Endothelial cell of umbilical vein (primary cell): ENCODE measurements around the gene HOXC12. TPM values are rescaled to one million over a fixed set of nuclear protein-coding genes. Genes with fewer than 3 reads are reported as not detected.

Experiments used
- BruUV-seq: library from RNA; stranded (reverse); fragments of 400-500 nt; replicated peaks from 2 replicates; lab custom pipeline; 2021; lab: Mats Ljungman, UMichigan
- CTCF ChIA-PET: fragments of 300-600, 350-600 bp; sonication (Branson Sonifier 250); formaldehyde crosslinking; loops from one replicate; lab custom pipeline; 2021; ENCODE audit warnings: antibody characterized with exemption, inconsistent platforms; lab: Charles Lee
- POLR2A ChIA-PET: fragments of 300-600, 350-600 bp; sonication (Branson Sonifier 250); formaldehyde crosslinking; loops from one replicate; lab custom pipeline; 2021; ENCODE audit warnings: antibody characterized with exemption, inconsistent platforms; lab: Charles Lee
- DNase-seq: peaks from one replicate; pipeline ENCODE4 v3.0.0-alpha.2; 2011; ENCODE audit warnings: low read depth, low spot score
- FAIRE-seq: peaks from 2 replicates; lab custom pipeline; 2011; peaks lifted over from hg19 to GRCh38; lab: Jason Lieb, UNC
- H2AFZ ChIP-seq: 2 replicates; pipeline ENCODE4 v1.6.0; 2012; ENCODE audit warnings: low read depth, low read length, control low read depth, inconsistent platforms
- H3K27ac ChIP-seq: 2 replicates; pipeline ENCODE4 v1.5.1; 2011; ENCODE audit warnings: low read depth, mild to moderate bottlenecking, control low read depth, low read length, moderate library complexity; ENCODE audit not compliant: insufficient read depth
- H3K27me3 ChIP-seq, 2 experiments: 2 replicates each; pipeline versions ENCODE4 v1.6.0 to v1.6.1; 2011; ENCODE audit warnings: low read length in 2 of 2, mixed read lengths in 1 of 2; ENCODE audit not compliant: control insufficient read depth in 2 of 2, insufficient read depth in 2 of 2
- H3K36me3 ChIP-seq, 2 experiments: 2 replicates in 1 of 2; 3 replicates in 1 of 2; pipeline ENCODE4 v1.5.1; 2011; ENCODE audit warnings: low read length in 2 of 2, mild to moderate bottlenecking in 1 of 2, moderate library complexity in 1 of 2; ENCODE audit not compliant: control insufficient read depth in 2 of 2, insufficient read depth in 2 of 2; ENCODE audit errors: extremely low read depth in 1 of 2
- H3K4me1 ChIP-seq: 3 replicates; pipeline ENCODE4 v1.5.1; 2011; ENCODE audit warnings: mild to moderate bottlenecking, low read length; ENCODE audit not compliant: control insufficient read depth, insufficient read depth; ENCODE audit errors: extremely low read depth
- H3K4me2 ChIP-seq: 2 replicates; pipeline ENCODE4 v1.6.1; 2011; ENCODE audit warnings: low read length, control low read depth, mixed read lengths; ENCODE audit not compliant: insufficient read depth
- H3K4me3 ChIP-seq, 3 experiments: fragments of 200-600 bp in 1 of 3; sonication (generic), shearing (Covaris generic) in 1 of 3; replicated peaks in 1 of 3; 2 replicates each; pipeline ENCODE4 v1.5.1; 2011 to 2016; ENCODE audit warnings: control low read depth in 3 of 3, low read length in 3 of 3, mild to moderate bottlenecking in 2 of 3, inconsistent platforms in 1 of 3, low read depth in 1 of 3, moderate library complexity in 1 of 3; ENCODE audit not compliant: insufficient read depth in 1 of 3
- H3K79me2 ChIP-seq: 2 replicates; pipeline ENCODE4 v1.6.0; 2012; ENCODE audit warnings: low read length, inconsistent platforms; ENCODE audit not compliant: control insufficient read depth, insufficient read depth
- H3K9ac ChIP-seq: replicated peaks from 2 replicates; pipeline ENCODE3; 2011; ENCODE audit warnings: low read length, control low read depth; ENCODE audit not compliant: insufficient read depth; ENCODE audit errors: extremely low read depth
- H3K9me1 ChIP-seq: replicated peaks from 3 replicates; pipeline ENCODE4 v1.6.0; 2011; ENCODE audit warnings: mild to moderate bottlenecking, low read length; ENCODE audit not compliant: control insufficient read depth, insufficient read depth; ENCODE audit errors: extremely low read depth
- H3K9me3 ChIP-seq: replicated peaks from 2 replicates; pipeline ENCODE4 v1.5.1; 2012; ENCODE audit warnings: low read length, inconsistent platforms; ENCODE audit not compliant: control insufficient read depth, insufficient read depth
- H4K20me1 ChIP-seq: replicated peaks from 2 replicates; pipeline ENCODE3; 2011; ENCODE audit warnings: mild to moderate bottlenecking, low read length; ENCODE audit not compliant: control insufficient read depth, insufficient read depth; ENCODE audit errors: extremely low read depth
- EZH2 ChIP-seq: IDR thresholded peaks from 2 replicates; pipeline ENCODE4 v1.6.1; 2012; ENCODE audit warnings: borderline replicate concordance, low read depth, mild to moderate bottlenecking, moderate library complexity, low read length, inconsistent platforms; ENCODE audit not compliant: severe bottlenecking
- MYC ChIP-seq: IDR thresholded peaks from one replicate; pipeline ENCODE4 v1.6.1; 2011; ENCODE audit warnings: mild to moderate bottlenecking, low read depth, low read length
- POLR2A ChIP-seq: IDR thresholded peaks from 2 replicates; pipeline ENCODE4 v1.6.1; 2012; ENCODE audit warnings: low read depth, mild to moderate bottlenecking, control low read depth, low read length
- dilution Hi-C: fragments of 300-500 bp; cut with MboI; formaldehyde crosslinking; loops from one replicate; pipeline ENCODE4 v1.15.0; 2019; ENCODE audit warnings: low sequenced_read_pairs; ENCODE audit not compliant: extremely low pct_ligation_motif_present
- intact Hi-C: fragments of 100-400 bp; cut with micrococcal nuclease; formaldehyde crosslinking; loops from one replicate; pipeline ENCODE4 v1.10.0; 2022
- polyA plus RNA-seq, 4 experiments: library from polyadenylated mRNA; depleted of rRNA in 3 of 4; stranded (reverse) in 3 of 4; unstranded in 1 of 4; fragments of >200 nt; gene quantifications; 2 replicates each; pipeline versions ENCODE4 v1.2.1 to v1.2.3, GENCODE V29; 2011 to 2012; ENCODE audit warnings: missing spikeins in 1 of 4
- total RNA-seq: library from RNA; stranded (reverse); gene quantifications from 2 replicates; pipeline ENCODE4 v1.2.3, GENCODE V29; 2021

The HOXC12 gene
- total and polyA plus RNA-seq, 2 donors (not counting 3 experiments of a cell fraction or from before 2014, with no cell fraction given): not detected

DNA sequence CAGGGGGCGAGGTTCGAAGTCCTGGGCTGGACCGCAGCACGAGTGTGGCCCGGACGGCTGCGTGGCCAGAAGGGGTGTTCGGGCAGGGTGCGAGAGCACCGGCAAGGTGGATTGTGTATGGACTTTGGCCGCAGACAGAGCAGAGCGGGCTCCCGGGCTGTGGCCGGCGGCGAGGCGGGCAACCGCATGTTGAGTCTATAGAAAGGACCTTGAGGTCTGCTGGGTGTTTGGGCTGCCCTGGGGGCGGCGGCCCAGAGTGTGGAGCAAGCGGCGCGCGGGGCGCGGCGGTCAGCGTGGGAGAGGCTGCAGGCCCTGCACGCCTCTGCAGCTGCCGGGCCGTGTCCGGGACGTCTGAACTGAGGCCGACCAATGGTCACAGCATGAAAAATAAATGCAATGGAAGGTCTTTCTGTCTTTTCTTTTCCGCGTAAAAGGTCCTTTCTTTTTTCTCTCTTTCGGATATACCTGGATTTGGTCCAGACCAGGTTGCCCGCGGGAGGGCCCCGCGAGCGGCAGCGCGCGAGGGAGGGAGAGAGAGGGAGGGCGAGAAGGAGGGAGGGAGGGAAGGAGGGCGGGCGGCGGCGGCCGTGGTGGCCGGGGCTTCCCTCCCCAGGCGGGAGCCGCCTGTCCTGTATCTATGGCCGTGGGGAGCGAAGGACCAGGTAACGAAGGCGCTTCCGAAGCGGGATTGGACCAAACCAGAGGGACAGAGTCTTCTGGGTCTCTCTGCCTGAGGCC lies 39.7 kb downstream of the HOXC12 start:
- H3K9me1 ChIP-seq: no peaks in the 10 kb centered on the region
- H3K9me3 ChIP-seq: no peaks in the 10 kb centered on the region
- TF ChIP-seq EZH2 (peak; percentile 93), MYC (no peak)
- H3K4me2 ChIP-seq: no peak overlapping the region
- intact Hi-C loops: no loop called here
- no peaks in the 10 kb centered on the region for H3K4me1 ChIP-seq
- ChIA-PET POLR2A (no interaction called here), CTCF (interaction anchor here (1.5 to 3.7 kb wide), 2 partner anchors 10 to 11 kb away, joined by 9 to 17 read pairs; partner anchors contain the start of gene HOXC10)
- no peak overlapping the region for H3K9ac ChIP-seq
- H3K27ac ChIP-seq: no peak overlapping the region
- FAIRE-seq (no peak), DNase-seq (no peak)
- H2AFZ ChIP-seq: no peak overlapping the region
- no peaks in the 10 kb centered on the region for H4K20me1 ChIP-seq
- H3K4me3 ChIP-seq: no peak overlapping the region
- H3K79me2 ChIP-seq: no peaks in the 10 kb centered on the region
- H3K27me3 ChIP-seq: peaks cover 90 to 98% of the 10 kb centered on the region in 2 experiments
- dilution Hi-C loops: no loop called here
- no TSS peak for BruUV-seq
- H3K36me3 ChIP-seq: no peaks in the 10 kb centered on the region

DNA sequence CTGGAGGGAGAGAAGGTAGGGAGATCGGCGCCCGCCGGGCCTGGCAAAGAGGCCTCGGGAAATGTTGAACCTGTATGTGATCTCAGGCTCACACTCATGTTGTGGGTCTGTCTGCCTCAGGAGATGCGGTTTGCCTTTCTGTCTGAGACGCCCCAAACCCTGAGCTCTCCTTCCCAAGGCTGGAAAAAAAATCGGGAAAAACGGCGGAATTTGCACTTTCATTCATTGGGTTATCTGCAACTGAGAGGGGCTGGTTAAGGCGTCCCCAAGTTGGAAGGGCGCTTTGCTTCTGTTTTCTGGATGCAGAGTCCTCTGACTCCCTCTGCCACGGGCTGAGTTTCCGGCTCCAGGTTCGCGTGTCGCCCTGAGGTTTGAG lies 40.3 kb downstream of the HOXC12 start:
- Histone ChIP-seq H3K36me3 (no peaks in the 10 kb centered on the region), H3K4me1 (no peaks in the 10 kb centered on the region), H4K20me1 (no peaks in the 10 kb centered on the region), H3K27me3 (peaks cover 85 to 99% of the 10 kb centered on the region in 2 experiments), H3K79me2 (no peaks in the 10 kb centered on the region), H3K4me3 (no peak overlapping the region), H3K4me2 (no peak overlapping the region), H2AFZ (no peak overlapping the region), H3K9me3 (no peaks in the 10 kb centered on the region), H3K9me1 (no peaks in the 10 kb centered on the region), H3K27ac (no peak overlapping the region), H3K9ac (no peak overlapping the region)
- CTCF ChIA-PET: interaction anchor here (1.4 to 3.7 kb wide), 2 partner anchors 11 to 206 kb away, joined by 5 to 17 read pairs; no protein-coding TSS in a partner anchor
- BruUV-seq: no TSS peak
- FAIRE-seq: no peak
- POLR2A ChIA-PET: no interaction called here
- TF ChIP-seq EZH2: peak; percentile 97
- TF ChIP-seq POLR2A: no peak
- intact Hi-C loops (no loop called here), dilution Hi-C loops (no loop called here)
- no peak for DNase-seq
